Activated T-helper 1 cell treated with anti-CD3 and anti-CD28 coated beads, Interleukin-2, amount 50 U/mL, for 16 hours (primary cell): ENCODE data around the gene TAF6.

Experiments used
- DNase-seq, 2 donors: peaks; one replicate each; pipeline ENCODE4 v3.0.0-alpha.2; 2020; ENCODE audit warnings: low read depth in 1 of 2, low spot score in 1 of 2

Gene TAF6

DNA sequence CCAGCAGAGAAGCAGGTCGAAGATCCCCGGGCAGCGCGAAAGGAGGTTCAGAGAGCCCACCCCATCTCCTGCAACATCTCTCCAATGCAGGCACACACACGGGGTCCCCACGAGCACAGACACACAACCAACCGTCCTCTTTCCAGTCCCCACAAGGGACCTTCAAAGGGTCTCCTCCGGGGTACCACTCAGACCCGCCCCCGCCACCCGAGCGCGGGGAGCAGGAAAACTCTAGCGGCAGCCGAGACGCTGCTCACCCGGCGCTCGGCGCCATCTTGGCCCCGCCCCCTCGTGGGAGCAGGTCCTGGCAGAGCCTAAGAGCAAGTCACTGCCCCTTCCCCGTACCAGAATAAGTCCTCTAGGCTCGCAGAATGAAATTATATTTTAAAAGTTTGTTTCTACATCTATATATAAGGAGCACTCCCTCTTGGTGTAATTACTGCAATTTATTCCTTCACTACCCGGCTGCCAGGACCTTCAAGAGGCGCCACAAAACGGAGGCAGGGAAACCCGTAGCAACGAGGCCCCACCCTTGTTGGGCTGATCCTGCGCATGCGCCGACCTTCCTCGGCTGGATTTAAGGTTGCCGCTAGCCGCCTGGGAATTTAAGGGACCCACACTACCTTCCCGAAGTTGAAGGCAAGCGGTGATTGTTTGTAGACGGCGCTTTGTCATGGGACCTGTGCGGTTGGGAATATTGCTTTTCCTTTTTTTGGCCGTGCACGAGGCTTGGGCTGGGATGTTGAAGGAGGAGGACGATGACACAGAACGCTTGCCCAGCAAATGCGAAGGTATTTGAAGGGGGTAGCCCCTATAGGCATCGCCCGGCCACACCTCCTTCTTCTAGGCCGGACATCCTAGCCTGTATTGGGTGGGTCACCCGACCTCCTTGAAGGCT is at the start of gene TAF6, which contains the start of gene CNPY4:
TAF6 (minus strand) TSS at position 287 of the 898 bp plus-strand sequence. CDS start 5,149 bp downstream, outside the sequence.
CNPY4 (plus strand) TSS at position 563 of the 898 bp plus-strand sequence; CDS start at position 674, 111 bp downstream.
- peak; percentile 90 to 92 for DNase-seq

DNA sequence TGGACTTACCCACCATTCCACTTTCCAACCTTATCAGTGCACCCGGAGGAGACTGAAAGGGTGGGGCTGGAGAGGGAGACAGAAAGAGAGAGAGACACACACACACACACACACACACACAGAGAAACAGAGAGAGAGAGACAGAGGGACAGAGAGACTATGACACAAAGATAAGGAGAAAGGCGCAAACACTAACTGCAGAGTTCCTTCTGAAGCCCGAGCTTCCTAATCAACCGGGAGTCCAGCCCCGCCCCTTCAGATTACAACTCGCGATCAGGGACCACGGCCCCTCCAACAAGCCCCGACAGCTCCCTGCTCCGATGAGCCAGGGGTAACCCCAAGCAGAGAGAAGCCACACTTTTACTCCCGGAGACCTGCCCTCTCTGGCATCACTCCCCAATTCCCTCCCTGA is 48.8 kb upstream of the TAF6 start:
- no peak for DNase-seq

DNA sequence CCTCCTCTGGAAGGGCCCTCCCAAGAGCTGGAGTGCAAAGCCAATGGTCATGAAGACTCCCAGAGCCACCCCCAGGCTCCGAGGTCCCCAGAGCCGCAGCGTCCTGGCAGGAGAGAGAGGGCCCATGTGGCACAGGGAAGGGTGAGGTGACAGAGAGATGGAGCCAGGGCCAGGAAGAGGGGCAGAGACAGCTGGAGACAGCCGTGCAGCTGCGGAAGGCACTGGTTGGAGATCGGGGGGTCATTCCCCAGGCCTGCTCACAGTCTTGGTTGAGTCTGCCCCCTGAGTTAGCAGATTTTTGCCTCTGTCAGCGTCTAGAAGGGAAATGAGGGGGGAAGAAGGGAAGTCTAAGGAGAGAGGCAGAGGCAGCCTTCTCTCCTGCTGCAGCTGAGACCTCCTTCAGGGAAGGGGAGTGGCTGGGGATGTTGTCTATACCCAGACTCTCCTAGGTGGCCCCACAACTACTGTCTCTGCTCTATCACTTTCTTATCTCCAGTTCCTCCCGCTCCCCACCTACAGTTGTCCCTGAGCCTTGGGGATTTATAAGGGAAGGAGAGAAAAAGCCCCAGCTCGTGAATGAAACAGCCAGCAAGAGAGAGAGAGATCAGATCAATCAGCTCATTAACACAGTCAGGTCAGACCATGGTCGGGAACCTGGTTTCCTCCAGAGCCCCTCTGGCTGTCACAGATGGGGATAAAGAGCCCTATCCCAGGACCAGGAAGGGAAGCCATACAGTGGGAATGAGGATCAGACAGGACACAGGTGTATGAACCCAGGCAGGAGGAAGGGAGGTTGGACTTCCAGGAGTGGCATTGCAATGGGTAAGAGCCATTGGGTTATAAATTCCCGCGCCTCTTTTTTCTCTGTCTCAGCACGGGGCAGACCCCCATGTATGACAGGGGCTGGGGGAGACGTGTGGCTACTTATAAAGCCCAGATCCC is 48.1 kb upstream of the TAF6 start:
- DNase-seq = no peak

DNA sequence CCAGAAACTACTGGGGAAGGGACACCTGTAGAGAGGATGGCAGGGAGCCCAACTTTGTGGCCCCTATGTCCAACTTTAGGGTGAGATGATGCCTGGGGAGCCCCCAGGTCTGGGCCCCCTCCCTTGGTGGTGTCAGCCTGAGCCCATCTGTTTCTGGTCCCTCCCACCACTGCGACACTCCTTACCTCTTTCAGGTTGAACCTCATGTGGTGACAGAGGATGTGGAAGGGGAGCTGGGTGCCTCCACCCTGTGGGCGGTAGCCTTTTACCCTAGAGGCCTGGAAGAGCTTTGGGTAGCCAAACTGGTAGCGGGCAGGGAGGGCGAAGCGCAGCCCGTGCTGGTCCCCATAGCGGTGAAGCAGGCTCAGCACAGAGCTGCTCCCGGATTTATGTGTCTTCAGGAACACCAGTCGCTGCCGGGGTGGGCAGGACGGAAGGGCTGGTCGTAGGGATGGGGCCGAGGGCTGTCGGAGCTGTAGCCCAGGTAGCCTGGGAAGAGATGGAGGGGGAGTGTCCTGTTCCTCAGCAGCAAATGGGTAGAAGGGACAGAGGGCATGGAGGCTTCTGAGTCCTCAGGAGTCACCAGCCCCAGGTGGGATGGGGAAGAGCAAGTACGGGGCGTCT is 47.3 kb upstream of the TAF6 start:
- DNase-seq = no peak

- DNase-seq = no peak
Measured at GRCh38 chr7:100163871-100164270, 44.7 kb upstream of the TAF6 start.

DNA sequence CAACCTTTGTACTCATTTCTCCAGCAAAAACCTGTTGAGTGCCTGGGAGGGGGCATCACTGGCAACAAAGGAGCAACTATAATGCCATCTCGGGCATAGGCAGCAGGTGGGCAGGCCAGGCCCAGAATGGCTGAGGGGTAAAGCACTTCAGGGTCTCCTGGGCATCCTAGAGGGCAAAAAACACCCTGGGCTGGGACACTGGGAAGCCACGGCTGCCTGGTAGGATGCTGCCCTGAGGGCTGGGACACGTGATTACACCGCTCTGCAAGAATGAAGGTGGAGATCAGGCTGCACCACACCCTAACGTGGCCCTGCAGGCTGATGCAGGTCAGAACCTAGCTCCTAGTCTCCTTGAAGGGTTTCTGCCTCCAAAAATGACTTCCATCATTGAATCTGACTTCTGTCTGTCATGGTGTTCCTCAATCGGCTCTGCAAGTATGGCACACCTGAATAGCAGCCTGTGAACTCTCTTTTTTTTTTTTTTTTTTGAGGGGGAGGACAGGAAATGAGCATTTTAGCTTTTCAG is 43.9 kb upstream of the TAF6 start:
- no peak for DNase-seq

DNA sequence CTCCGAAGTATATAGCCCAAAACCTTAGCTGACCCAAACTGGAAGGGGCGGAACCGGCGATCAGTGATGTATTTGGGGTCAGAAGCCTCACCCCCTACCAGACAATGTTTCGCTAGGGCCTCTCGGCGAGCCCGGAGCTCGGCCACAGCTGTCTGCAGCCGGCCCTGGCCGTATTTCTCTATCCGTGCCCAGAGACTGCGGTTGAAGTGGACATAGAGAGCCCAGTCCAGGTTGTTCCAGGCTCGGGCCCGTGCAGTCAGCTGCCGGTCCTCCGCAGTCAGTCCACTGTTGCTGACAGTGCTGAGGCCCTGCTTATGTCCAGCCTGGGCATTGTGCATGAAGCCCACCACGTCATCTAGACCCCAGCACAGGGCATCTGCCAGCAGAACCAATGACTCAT is 40.9 kb upstream of the TAF6 start:
- DNase-seq = no peak

DNA sequence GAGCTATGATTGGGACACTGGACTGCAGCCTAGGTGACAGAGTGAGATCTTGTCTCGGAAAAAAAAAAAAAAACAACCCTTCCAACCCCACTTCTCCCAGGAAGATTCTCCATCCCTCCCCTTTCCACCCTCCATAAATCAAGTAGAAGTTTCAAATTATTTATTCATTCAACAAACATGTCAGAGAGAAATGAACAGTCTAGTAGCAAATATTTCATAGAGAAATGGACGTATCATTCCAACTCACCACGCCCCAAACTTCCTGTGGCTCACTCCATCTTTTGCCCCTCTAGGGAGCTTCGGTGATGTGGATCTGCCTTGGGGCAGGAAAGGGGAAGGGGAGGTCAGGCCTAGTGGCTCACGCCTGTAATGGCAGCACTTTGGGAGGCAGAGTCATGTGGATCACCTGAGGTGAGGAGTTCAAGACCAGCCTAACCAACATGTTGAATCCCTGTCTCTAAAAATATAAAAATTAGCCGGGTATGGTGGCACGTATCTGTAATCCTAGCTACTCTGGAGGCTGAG is 40.0 kb upstream of the TAF6 start:
- DNase-seq = no peak

DNA sequence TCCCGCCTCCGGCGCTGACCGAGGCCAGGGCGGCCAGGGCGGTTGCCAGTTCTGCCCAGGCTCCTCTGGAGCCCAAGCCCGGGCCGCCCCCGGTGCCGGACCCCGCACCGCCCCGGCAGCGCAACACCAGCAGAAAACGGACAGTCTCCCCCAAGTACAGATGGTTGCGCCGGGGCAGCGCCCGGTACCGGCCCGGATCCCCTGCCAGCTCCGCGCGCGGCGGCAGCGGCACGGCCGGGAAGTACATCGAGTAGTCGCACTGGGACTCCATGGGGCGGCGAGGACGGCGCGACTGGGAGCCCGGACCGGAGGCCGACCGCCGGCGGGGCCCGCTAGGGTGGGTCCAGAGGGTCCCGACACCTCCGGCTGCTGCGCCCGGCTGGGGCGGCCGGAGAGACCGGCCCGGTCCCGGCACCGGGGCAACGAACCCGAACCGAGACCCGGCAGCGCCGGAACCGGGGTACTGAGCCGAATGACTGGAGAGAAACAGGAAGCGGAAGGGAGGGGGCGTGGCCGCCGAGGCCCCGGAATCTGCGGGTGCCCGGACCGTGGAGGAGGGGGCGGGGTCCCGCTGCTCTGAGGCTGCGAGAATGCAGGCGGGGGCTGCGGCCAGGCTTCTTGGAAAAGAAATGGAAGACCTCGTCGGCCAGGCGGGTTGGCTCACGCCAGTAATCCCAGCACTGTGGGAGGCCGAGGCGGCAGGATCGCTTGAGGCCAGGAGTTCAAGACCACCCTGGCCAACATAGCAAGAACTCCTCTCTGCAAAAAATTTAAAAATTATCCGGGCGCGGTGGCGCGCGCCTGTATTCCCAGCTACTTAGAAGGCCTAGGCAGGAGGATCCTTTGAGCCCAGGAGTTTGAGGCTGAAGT is 39.3 kb upstream of the TAF6 start, which contains the start of gene TRAPPC14:
TRAPPC14 (minus strand) TSS at position 495 of the 870 bp plus-strand sequence; CDS start at position 271, 224 bp downstream.
- DNase-seq = peak; percentile 85 to 88

DNA sequence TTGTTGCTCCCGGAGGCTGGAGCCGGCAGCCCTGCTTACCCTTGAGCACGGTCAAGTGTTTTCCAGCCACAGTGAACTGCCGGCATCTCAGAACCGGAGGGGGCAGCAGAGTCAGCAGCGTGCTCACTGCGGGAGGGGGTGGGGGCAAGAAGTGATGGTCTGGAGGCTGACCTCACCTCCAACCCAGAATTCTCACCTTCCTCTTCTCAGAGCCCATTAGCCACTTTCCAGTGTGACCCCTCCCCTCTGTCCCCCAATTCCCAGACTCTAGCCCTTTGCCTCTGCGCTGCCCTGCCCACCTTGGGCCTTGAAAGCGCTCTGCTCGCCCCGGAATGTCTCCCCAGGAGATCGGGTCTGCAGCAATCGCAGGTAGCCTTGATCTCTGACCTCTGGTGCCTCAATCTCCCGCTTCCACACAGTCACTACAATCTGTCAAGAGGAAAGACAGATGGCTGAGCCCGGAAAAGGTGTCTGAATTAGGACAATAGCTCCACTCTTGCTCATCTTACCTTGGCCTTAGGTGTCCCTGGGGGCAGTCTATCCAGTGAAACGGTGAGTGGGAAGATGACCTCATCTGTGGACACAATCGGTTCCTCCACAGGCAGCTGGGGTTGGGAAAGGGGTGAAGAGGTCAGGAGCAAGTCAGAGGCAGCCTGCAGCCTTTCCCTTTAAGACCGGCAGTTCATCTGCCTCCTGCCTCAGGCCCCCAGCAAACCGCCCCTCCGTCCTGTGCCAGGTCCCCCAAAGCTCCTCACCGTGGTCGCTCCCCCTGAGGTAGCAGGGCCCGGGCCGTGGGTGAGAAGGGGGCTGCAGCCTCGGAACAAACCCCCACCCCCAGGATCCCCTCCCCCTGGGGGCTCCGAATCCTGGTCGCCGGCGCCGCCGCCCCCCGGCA is 38.4 kb upstream of the TAF6 start:
- no peak for DNase-seq

DNA sequence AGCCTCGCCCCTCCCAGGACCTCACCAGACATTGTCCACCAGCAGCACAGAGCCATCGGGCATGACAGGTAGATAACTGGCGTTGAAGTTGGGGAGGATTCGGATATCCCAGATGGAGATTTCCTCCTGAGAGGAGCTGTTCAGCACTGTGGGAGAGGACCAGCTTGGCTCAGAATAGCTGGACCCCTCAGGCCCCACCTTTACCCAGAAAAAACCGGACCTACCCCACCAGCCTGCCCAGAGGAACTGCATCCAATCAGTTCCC is 37.8 kb upstream of the TAF6 start:
- no peak for DNase-seq

DNA sequence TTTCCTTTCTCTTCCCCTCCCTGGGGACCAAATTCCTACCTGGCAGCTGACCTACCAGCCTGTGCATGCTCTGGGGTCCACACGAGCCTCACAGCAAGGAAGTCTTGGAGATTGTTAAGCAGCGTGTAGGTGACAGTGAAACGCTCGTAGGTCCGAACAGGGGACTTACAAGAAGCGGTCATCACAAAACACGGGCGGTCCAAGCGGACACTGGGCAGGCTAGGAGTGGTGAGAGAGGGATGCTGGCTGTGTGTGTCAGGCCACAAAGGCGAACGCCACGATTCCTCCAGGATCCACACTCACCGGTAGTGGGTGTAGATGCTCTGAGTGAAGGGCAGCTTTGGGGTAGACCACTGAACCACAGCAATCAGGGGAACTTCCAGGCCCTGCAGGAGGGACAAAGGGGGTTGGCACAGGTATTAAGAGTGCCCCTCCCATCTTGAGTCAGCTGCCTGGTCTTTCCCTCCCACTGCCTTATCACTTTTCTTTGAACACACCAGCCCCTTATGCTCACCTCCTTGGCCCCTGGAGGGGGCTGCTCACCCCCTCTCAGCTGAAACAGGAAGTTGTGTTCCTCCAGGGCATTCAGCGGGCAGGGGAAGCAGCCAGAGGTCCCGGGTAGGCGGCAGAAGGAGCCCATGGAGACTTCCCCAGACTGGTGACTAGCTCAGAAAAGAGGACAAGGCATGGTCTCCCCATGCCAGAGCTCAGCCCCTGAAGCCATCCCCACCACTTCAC is 37.3 kb upstream of the TAF6 start:
- no peak for DNase-seq

GRCh38 chr7:100155553-100156317 is 36.6 kb upstream of the TAF6 start:
- DNase-seq = no peak

DNA sequence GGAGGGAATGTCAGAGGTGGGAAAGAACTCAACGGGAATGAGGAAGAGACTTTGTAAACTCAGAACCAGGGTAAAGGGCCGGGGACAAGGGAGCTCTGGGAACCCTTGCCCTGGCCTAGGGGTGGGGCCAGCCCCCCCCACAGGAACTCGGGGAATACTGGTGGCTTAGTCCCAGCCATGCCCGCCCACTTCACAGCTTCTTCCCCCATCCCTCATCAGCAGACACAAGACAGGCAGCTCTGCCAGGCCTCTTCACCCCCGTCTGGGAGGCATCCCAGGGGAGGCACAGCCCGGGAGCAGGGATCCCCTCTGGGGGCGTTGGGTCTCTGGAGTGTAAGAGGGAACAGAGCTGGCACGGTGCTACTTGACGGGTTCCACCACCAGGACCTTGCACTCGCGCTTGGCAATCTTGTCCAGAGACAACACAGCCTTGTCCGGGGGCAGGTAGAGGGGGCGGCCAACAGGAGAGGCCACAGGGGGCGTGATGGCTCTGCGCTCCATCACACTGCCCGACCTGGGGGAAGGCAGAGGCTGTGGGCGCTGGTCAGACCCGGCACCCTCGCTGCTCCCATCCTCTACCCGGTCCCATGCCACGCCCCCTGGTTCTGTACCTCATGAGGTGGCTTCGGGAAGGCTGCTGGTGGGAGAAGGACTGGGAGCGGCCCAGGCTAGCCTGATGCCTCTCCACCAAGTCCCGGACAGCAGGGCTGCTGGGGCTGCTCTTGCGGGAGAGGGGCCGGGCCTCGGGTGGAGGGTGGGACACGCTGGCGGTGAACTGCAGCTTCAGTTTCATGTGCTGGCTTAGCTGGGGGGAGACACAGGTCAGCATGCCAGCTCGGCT is 35.7 kb upstream of the TAF6 start:
- DNase-seq = no peak

GRCh38 chr7:100153708-100154535 is 34.8 kb upstream of the TAF6 start:
- no peak for DNase-seq
